ENCODE data around the gene UNC45B. TPM values are rescaled to one million over a fixed set of nuclear protein-coding genes. Genes with fewer than 3 reads are reported as not detected.

Gene UNC45B
- total RNA-seq, 2 experiments from 2014 or later, result 0.11 to 0.20 TPM

GRCh38 chr17:35141681-35142466 is 5.7 kb upstream of the UNC45B start, which contains the start of gene NLE1:
TSS of gene NLE1 (minus strand) at chr17:35142303. CDS start at chr17:35142275, 28 bp downstream.
- H3K9me3 Mint-ChIP-seq, result no peaks in the 10 kb centered on the region
- H3K27me3 Mint-ChIP-seq, result no peaks in the 10 kb centered on the region
- Histone ChIP-seq H3K4me1 (ENCODE audit: insufficient read depth, low read length) (peaks cover 28% of the 10 kb centered on the region), H3K4me3 (ENCODE audit: low read length) (peak within 1 kb of the TSS; percentile 98), H3K27ac (ENCODE audit: low read depth in 1 of 2, low read length in 2 of 2) (peak within 1 kb of the TSS; percentile 13 to 64), H3K9me3 (ENCODE audit: control insufficient read depth in 1 of 2, insufficient read depth in 1 of 2, low read length in 2 of 2) (no peaks in the 10 kb centered on the region), H3K36me3 (ENCODE audit: insufficient read depth, low read length) (peaks cover 31% of the 10 kb centered on the region), H3K27me3 (ENCODE audit: control insufficient read depth in 1 of 2, insufficient read depth in 2 of 2, low read length in 2 of 2) (no peaks in the 10 kb centered on the region)
- H3K4me1 Mint-ChIP-seq (ENCODE audit: low read depth), result peaks cover 17% of the 10 kb centered on the region
- ChIA-PET CTCF (interaction anchor here (0.7 to 1.7 kb wide), 10 partner anchors 19 to 445 kb away, joined by 3 to 8 read pairs (median 4); partner anchors contain the start of genes AP2B1 and PEX12), POLR2A (interaction anchor here (0.7 to 3.5 kb wide), 13 partner anchors 9 to 667 kb away, joined by 3 to 18 read pairs (median 4); partner anchors contain the start of genes AP2B1, CCT6B, PEX12 and RAD51D)
- intact Hi-C loops (cut with DNase I, micrococcal nuclease), result loop anchor here (1.0 to 2.0 kb wide), 3 partner anchors 54 to 437 kb away; partner anchors contain the start of gene PEX12 (in 2 of the 2)
- peaks cover 30% of the 10 kb centered on the region for H3K36me3 Mint-ChIP-seq (ENCODE audit: low read depth)
- peak within 1 kb of the TSS; percentile 75 for H3K27ac Mint-ChIP-seq
- DNase-seq (peak; percentile 84 to 93 (median 88)), ATAC-seq (ENCODE audit: poor library complexity) (peak; percentile 97)
- peak; percentile 92 for TF ChIP-seq CTCF (IDR thresholded peaks at IDR 0.05)
- peak within 1 kb of the TSS; percentile 90 for H3K4me3 Mint-ChIP-seq

- ATAC-seq (ENCODE audit: poor library complexity) (no peak), DNase-seq (no peak)
- Histone ChIP-seq H3K36me3 (ENCODE audit: insufficient read depth, low read length) (peaks cover 25% of the 10 kb centered on the region), H3K4me1 (ENCODE audit: insufficient read depth, low read length) (peaks cover 28% of the 10 kb centered on the region), H3K9me3 (ENCODE audit: control insufficient read depth in 1 of 2, insufficient read depth in 1 of 2, low read length in 2 of 2) (no peaks in the 10 kb centered on the region), H3K4me3 (ENCODE audit: low read length) (peak overlapping the region; percentile 98), H3K27ac (ENCODE audit: low read depth in 1 of 2, low read length in 2 of 2) (no peak overlapping the region), H3K27me3 (ENCODE audit: control insufficient read depth in 1 of 2, insufficient read depth in 2 of 2, low read length in 2 of 2) (no peaks in the 10 kb centered on the region)
- Mint-ChIP-seq H3K27ac (peak overlapping the region; percentile 75), H3K4me1 (ENCODE audit: low read depth) (peaks cover 17% of the 10 kb centered on the region), H3K9me3 (no peaks in the 10 kb centered on the region), H3K27me3 (no peaks in the 10 kb centered on the region), H3K36me3 (ENCODE audit: low read depth) (peaks cover 25% of the 10 kb centered on the region), H3K4me3 (peak overlapping the region; percentile 90)
- ChIA-PET CTCF (interaction anchor here (1.0 to 1.7 kb wide), 5 partner anchors 19 to 445 kb away, joined by 3 to 5 read pairs (median 3); partner anchors contain the start of genes AP2B1 and PEX12), POLR2A (interaction anchor here (0.9 to 3.5 kb wide), 10 partner anchors 8 to 444 kb away, joined by 3 to 18 read pairs (median 5); partner anchors contain the start of genes AP2B1, CCT6B, PEX12 and RAD51D)
- peak; percentile 54 for TF ChIP-seq CTCF (IDR thresholded peaks at IDR 0.05)
- intact Hi-C loops (cut with DNase I, micrococcal nuclease), result loop anchor here (1.0 to 2.0 kb wide), 2 partner anchors 436 kb away; partner anchors contain the start of gene PEX12 (in 2 of the 2)
Measured at GRCh38 chr17:35142467-35142796, 5.2 kb upstream of the UNC45B start.

GRCh38 chr17:35144840-35145239 is 2.8 kb upstream of the UNC45B start:
- Mint-ChIP-seq H3K4me3 (no peak overlapping the region), H3K36me3 (ENCODE audit: low read depth) (peaks cover 6% of the 10 kb centered on the region), H3K27me3 (no peaks in the 10 kb centered on the region), H3K27ac (no peak overlapping the region), H3K9me3 (no peaks in the 10 kb centered on the region), H3K4me1 (ENCODE audit: low read depth) (peaks cover 17% of the 10 kb centered on the region)
- TF ChIP-seq CTCF (IDR thresholded peaks at IDR 0.05), result no peak
- peaks cover 25% of the 10 kb centered on the region for H3K4me1 ChIP-seq (ENCODE audit: insufficient read depth, low read length)
- H3K4me3 ChIP-seq (ENCODE audit: low read length), result no peak overlapping the region
- intact Hi-C loops (cut with DNase I, micrococcal nuclease), result no loop called here
- no peaks in the 10 kb centered on the region for H3K27me3 ChIP-seq (ENCODE audit: control insufficient read depth in 1 of 2, insufficient read depth in 2 of 2, low read length in 2 of 2)
- H3K27ac ChIP-seq (ENCODE audit: low read depth in 1 of 2, low read length in 2 of 2), result no peak overlapping the region
- no peaks in the 10 kb centered on the region for H3K9me3 ChIP-seq (ENCODE audit: control insufficient read depth in 1 of 2, insufficient read depth in 1 of 2, low read length in 2 of 2)
- POLR2A ChIA-PET, result no interaction called here
- no peak for ATAC-seq (ENCODE audit: poor library complexity)
- peaks cover 2% of the 10 kb centered on the region for H3K36me3 ChIP-seq (ENCODE audit: insufficient read depth, low read length)
- DNase-seq, result no peak
- CTCF ChIA-PET, result interaction anchor here (1.2 kb wide), 1 partner anchor 16 kb away, joined by 3 read pairs; no protein-coding TSS in a partner anchor
